GM23338 (cell line): ENCODE measurements around the gene TMEM237. TPM values are rescaled to one million over a fixed set of nuclear protein-coding genes. Genes with fewer than 3 reads are reported as not detected.

Experiments
- ATAC-seq: fragments of 200-7000 bp; cut with Tn5 transposase; 3 replicates; pipeline ENCODE4 v1.9.1; 2020
- DNase-seq: peaks from one replicate; pipeline ENCODE4 v3.0.0-alpha.2; 2015; ENCODE audit warnings: low spot score
- H2AFZ ChIP-seq: fragments of 200-600 bp; sonication (generic); 2 replicates; pipeline ENCODE4 v1.8.0; 2016; ENCODE audit warnings: antibody characterized with exemption, mild to moderate bottlenecking, moderate library complexity
- H3F3A ChIP-seq: fragments of 200-600 bp; sonication (generic); replicated peaks from 2 replicates; pipeline ENCODE4 v1.8.0; 2017; ENCODE audit warnings: antibody characterized with exemption, mixed run types, low read depth
- H3K27ac ChIP-seq: fragments of 200-600 bp; sonication (generic); 2 replicates; pipeline ENCODE4 v1.6.1; 2016; ENCODE audit warnings: low read depth
- H3K27me3 ChIP-seq: fragments of 200-600 bp; sonication (generic); 2 replicates; pipeline ENCODE4 v1.8.0; 2016; ENCODE audit warnings: mild to moderate bottlenecking, mixed run types, moderate library complexity; ENCODE audit not compliant: insufficient read depth
- H3K36me3 ChIP-seq: fragments of 200-600 bp; sonication (generic); 2 replicates; pipeline ENCODE4 v1.8.0; 2016; ENCODE audit warnings: mild to moderate bottlenecking; ENCODE audit not compliant: insufficient read depth
- H3K4me1 ChIP-seq: fragments of 200-600 bp; sonication (generic); 2 replicates; pipeline ENCODE4 v1.8.0; 2016; ENCODE audit warnings: mild to moderate bottlenecking, moderate library complexity; ENCODE audit not compliant: insufficient read depth
- H3K4me2 ChIP-seq: fragments of 200-600 bp; sonication (generic); 2 replicates; pipeline ENCODE4 v1.7.1; 2017; ENCODE audit warnings: mixed run types
- H3K4me3 ChIP-seq: fragments of 200-600 bp; sonication (generic); 2 replicates; pipeline ENCODE4 v1.6.1; 2016; ENCODE audit warnings: mixed run types
- H3K79me2 ChIP-seq: fragments of 200-600 bp; sonication (generic); replicated peaks from 2 replicates; pipeline ENCODE4 v1.8.0; 2017; ENCODE audit warnings: mild to moderate bottlenecking; ENCODE audit not compliant: insufficient read depth
- H3K9me2 ChIP-seq: fragments of 200-600 bp; sonication (generic); 2 replicates; pipeline ENCODE4 v1.8.0; 2017; ENCODE audit not compliant: insufficient read depth
- H4K20me1 ChIP-seq: fragments of 200-600 bp; sonication (generic); replicated peaks from 2 replicates; pipeline ENCODE4 v1.8.0; 2017; ENCODE audit warnings: mild to moderate bottlenecking; ENCODE audit not compliant: insufficient read depth
- H3K27ac Mint-ChIP-seq: 2 replicates; pipeline ENCODE4 v1.8.0; 2020; ENCODE audit warnings: inconsistent platforms, mild to moderate bottlenecking, moderate library complexity, mixed read lengths
- H3K27me3 Mint-ChIP-seq: 3 replicates; pipeline ENCODE4 v1.8.0; 2022; ENCODE audit warnings: low read depth, mild to moderate bottlenecking, moderate library complexity, mixed read lengths, inconsistent platforms; ENCODE audit not compliant: insufficient read depth, poor library complexity
- H3K36me3 Mint-ChIP-seq: 3 replicates; pipeline ENCODE4 v1.8.0; 2021; ENCODE audit warnings: low read depth, mild to moderate bottlenecking, inconsistent platforms, moderate library complexity, mixed read lengths
- H3K4me1 Mint-ChIP-seq: 3 replicates; pipeline ENCODE4 v1.8.0; 2020; ENCODE audit warnings: mild to moderate bottlenecking, inconsistent platforms, mixed read lengths
- H3K4me3 Mint-ChIP-seq: 3 replicates; pipeline ENCODE4 v1.8.0; 2021; ENCODE audit warnings: moderate library complexity, mild to moderate bottlenecking, inconsistent platforms, mixed read lengths
- H3K9me3 Mint-ChIP-seq: 3 replicates; pipeline ENCODE4 v1.8.0; 2020; ENCODE audit warnings: moderate library complexity, mild to moderate bottlenecking, inconsistent platforms, mixed read lengths
- CREB1 ChIP-seq: fragments of 250-450 bp; sonication (Bioruptor Pico); IDR thresholded peaks from 2 replicates; pipeline ENCODE4 v1.5.0; 2020; ENCODE audit warnings: low read depth, mild to moderate bottlenecking, moderate library complexity
- CTCF ChIP-seq, 2 experiments: fragments of 200-600 bp in 1 of 2; sonication (generic) in 1 of 2; conservative IDR thresholded peaks; 2 replicates each; pipeline versions ENCODE4 v1.5.1 to v1.6.1; 2016 to 2017; ENCODE audit warnings: antibody characterized with exemption in 2 of 2, low read depth in 2 of 2, mild to moderate bottlenecking in 2 of 2, moderate library complexity in 1 of 2
- JUNB ChIP-seq: IDR thresholded peaks from one replicate; pipeline ENCODE4 v1.6.1; 2016; ENCODE audit warnings: antibody characterized with exemption; ENCODE audit not compliant: unreplicated experiment
- NANOG ChIP-seq: IDR thresholded peaks from 2 replicates; pipeline ENCODE4 v1.6.1; 2016; ENCODE audit warnings: antibody characterized with exemption, borderline replicate concordance
- POLR2AphosphoS5 ChIP-seq: IDR thresholded peaks from 2 replicates; pipeline ENCODE4 v1.6.1; 2016; ENCODE audit warnings: antibody characterized with exemption, low read depth
- REST ChIP-seq: IDR thresholded peaks from one replicate; pipeline ENCODE4 v1.6.1; 2018; ENCODE audit warnings: antibody characterized with exemption; ENCODE audit not compliant: unreplicated experiment
- STAT1 ChIP-seq: IDR thresholded peaks from one replicate; pipeline ENCODE4 v1.6.1; 2016; ENCODE audit warnings: antibody characterized with exemption; ENCODE audit not compliant: unreplicated experiment
- ZNF331 ChIP-seq: fragments of 250-450 bp; sonication (Bioruptor Pico); IDR thresholded peaks from 2 replicates; pipeline ENCODE4 v1.5.0; 2020; ENCODE audit warnings: low read depth, mild to moderate bottlenecking, moderate library complexity
- polyA plus RNA-seq: library from polyadenylated mRNA; unstranded; fragments of >200 nt; fragmentation: Nextera tagmentation; extraction: Ambion mirVana; gene quantifications from 2 replicates; pipeline ENCODE4 v1.2.1, GENCODE V29; 2016
- total RNA-seq: library from RNA; depleted of rRNA; stranded (reverse); fragments of >200 nt; shearing (Covaris generic); gene quantifications from 2 replicates; pipeline ENCODE4 v1.2.3, GENCODE V29; 2014

Gene TMEM237
- total and polyA plus RNA-seq, 2 experiments from 2014 or later, result 42.0 to 48.9 TPM

DNA sequence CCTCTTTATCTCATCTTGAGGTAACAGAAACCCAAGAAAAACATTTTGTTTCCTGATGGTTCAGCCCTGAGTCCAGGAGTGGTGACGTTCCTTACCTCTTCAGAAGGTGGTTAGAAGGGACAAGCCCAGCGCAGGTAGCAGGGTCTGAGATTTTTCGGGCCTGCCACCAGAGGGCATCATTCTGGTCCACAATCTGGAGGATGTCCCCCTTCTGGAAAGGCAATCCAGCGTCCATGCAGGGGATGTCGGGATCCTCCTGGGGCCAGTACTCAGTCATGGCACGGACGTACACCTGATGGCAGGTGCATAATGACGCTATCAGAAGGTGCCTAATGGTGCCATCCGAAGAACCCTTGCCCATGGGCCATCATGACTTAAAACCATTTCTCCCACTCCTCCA lies 37.4 kb upstream of the TMEM237 start:
- DNase-seq, result peak; percentile 85
- no peaks in the 10 kb centered on the region for H3K4me1 ChIP-seq
- no peaks in the 10 kb centered on the region for H3K27me3 Mint-ChIP-seq
- H3K27ac Mint-ChIP-seq, result no peak overlapping the region
- H3K4me1 Mint-ChIP-seq, result peaks cover 3% of the 10 kb centered on the region
- no peak overlapping the region for H2AFZ ChIP-seq
- H3K9me3 Mint-ChIP-seq, result no peaks in the 10 kb centered on the region
- H3K4me3 Mint-ChIP-seq, result no peak overlapping the region
- no peaks in the 10 kb centered on the region for H3K27me3 ChIP-seq
- no peaks in the 10 kb centered on the region for H3K36me3 Mint-ChIP-seq
- H3K4me3 ChIP-seq, result no peak overlapping the region
- 0 out of 2 replicates have a peak, but pooled peaks cover 2% of the 10 kb centered on the region for H3K9me2 ChIP-seq
- H3K27ac ChIP-seq, result no peak overlapping the region
- H3K4me2 ChIP-seq, result no peak overlapping the region
- no peaks in the 10 kb centered on the region for H3K36me3 ChIP-seq
- H4K20me1 ChIP-seq, result no peaks in the 10 kb centered on the region
- TF ChIP-seq CTCF (conservative IDR thresholded peaks at IDR 0.05; ENCODE audit: low read depth in 2 of 2), result peak; percentile 86 to 95
- no peak for TF ChIP-seq POLR2AphosphoS5
- ATAC-seq, result peak; percentile 98
- H3K79me2 ChIP-seq, result no peaks in the 10 kb centered on the region
- H3F3A ChIP-seq, result no peaks in the 10 kb centered on the region

DNA sequence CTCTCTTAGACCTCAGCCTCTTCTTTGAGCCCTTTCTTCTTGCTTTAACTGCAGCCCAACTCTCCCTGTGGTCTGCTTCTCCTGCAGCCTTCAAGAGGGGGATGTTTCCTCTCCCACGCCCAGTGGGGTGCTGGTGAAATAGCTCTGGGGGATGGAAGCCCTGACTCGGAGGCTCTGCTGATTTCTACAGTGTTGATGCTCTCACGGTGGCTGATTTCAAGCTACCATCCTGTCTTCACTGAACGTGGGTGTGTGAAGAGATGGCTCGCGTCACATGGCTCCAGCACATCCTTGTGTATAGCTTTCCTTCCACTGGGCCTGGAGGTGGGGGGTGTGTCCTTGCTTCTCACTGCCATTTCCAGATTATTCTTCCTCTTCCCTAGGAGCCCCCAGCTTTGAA lies 35.1 kb upstream of the TMEM237 start:
- no peaks in the 10 kb centered on the region for H4K20me1 ChIP-seq
- no peaks in the 10 kb centered on the region for H3K36me3 ChIP-seq
- H3K4me1 ChIP-seq, result peaks cover 8% of the 10 kb centered on the region
- peaks cover 4% of the 10 kb centered on the region for H3K27me3 Mint-ChIP-seq
- no peak overlapping the region for H3K4me3 Mint-ChIP-seq
- no peaks in the 10 kb centered on the region for H3K36me3 Mint-ChIP-seq
- no peak overlapping the region for H3K4me3 ChIP-seq
- no peaks in the 10 kb centered on the region for H3F3A ChIP-seq
- 0 out of 2 replicates have a peak, but pooled peaks cover 2% of the 10 kb centered on the region for H3K9me2 ChIP-seq
- no peaks in the 10 kb centered on the region for H3K27me3 ChIP-seq
- ATAC-seq, result no peak
- H3K4me2 ChIP-seq, result no peak overlapping the region
- H3K79me2 ChIP-seq, result no peaks in the 10 kb centered on the region
- H3K4me1 Mint-ChIP-seq, result peaks cover 18% of the 10 kb centered on the region
- H3K9me3 Mint-ChIP-seq, result no peaks in the 10 kb centered on the region
- H2AFZ ChIP-seq, result peak overlapping the region; percentile 63
- peak; percentile 27 for DNase-seq
- no peak overlapping the region for H3K27ac ChIP-seq
- no peak overlapping the region for H3K27ac Mint-ChIP-seq
- TF ChIP-seq POLR2AphosphoS5 (no peak), STAT1 (no peak), ZNF331 (CRISPR knock-in tag) (no peak), JUNB (no peak), REST (no peak), CTCF (conservative IDR thresholded peaks at IDR 0.05; ENCODE audit: low read depth in 2 of 2) (no peak), NANOG (no peak), CREB1 (CRISPR knock-in tag) (no peak)
